ENCODE measurements around the gene BDNF.

Gene BDNF

DNA sequence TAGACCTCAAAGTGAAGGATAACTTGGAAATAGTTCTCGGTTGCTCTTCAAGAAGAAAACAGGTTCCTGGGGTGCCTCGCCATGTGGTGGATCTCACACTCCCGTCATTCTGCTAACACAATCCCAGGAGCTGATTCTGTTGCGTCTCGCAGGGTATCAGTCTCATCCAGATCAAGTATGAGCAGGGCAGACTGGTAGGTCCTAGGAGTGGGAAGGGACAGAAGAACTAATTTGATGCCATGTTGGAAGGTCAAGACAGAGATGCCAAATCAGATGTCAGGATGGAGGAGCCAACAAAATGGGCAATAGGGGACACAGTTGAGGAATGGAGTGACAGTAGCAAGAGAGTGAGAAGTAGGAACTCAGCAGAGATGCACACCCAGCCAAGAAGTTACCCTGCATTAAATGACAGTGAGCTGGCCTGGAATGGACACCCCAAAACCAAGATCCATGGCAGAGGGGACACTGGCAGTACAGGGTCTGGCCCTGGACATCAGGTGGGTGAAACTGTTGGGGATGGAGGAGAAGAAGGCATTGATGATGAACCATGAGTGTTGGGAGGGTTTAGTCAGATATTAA is 76.2 kb downstream of the BDNF start:
- DNase-seq, result no peak

DNA sequence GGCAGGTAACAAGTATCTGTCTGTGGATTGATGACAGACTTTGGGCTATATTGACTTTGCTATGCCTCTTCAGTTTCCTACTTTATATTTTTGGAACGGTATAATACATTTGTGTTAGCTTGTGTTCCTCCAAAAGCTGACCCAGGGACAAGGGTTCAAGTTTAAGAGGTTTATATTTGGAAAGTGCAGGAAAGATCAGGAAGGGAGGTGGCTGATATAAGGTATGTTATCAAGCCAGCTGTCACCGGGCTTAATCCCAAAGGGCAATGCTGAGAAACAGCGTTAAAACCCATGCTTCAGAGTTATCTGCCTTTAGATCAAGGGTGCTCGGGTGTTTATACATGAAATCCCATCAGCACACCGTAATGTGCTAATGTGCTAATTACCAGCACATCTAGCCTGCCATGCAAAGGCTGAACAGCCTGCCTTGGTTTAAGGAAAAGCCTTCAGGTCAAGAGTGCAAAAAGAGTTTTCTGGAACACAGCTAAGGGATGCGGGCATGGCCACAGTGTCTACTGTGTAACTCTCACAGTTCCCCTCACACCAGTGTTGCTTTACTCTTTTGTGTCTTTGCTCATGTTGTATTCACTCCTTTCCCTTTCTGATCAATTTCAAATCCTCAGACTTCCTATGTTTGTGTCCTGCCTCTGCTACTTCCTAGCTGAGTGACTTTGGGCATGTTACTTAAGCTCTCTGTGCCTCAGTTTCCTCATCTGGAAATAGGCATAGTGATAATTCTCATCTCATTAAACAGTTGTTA is 77.5 kb downstream of the BDNF start:
- no peak for DNase-seq

DNA sequence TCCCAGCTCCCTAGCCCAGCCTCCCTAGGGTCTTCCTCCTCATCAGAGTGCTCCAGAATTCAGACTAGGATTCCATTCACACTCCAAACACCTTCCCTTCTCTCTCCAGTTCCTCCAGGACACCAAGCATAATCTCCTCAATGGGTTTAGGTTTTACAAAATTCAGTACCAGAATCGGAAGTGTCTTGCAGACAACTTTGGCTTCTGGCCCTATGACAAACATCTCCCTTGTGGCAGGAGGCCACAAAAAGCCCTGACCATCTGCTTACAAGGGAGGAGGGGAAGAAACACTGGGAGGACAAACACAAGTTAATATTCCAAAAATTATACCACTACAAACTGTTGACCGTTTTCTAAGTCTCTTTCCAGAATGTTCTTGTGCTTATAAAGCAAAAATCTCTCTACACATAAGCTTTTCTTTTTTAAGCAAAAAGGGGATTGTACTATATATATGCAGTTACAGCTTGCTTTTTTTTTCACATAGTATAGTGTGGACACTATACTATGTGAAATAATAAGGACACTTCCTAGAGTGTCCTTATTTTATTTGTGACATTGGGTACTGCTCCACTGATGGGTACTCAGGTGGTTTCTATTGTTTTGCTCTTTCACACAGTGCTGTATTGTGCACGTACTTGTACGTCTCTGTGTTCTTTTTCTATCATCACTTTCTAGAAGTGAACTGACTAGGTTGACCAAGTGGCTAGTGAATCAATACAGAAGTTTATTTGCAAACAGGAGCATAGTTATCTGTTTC is 78.7 kb downstream of the BDNF start:
- no peak for DNase-seq

DNA sequence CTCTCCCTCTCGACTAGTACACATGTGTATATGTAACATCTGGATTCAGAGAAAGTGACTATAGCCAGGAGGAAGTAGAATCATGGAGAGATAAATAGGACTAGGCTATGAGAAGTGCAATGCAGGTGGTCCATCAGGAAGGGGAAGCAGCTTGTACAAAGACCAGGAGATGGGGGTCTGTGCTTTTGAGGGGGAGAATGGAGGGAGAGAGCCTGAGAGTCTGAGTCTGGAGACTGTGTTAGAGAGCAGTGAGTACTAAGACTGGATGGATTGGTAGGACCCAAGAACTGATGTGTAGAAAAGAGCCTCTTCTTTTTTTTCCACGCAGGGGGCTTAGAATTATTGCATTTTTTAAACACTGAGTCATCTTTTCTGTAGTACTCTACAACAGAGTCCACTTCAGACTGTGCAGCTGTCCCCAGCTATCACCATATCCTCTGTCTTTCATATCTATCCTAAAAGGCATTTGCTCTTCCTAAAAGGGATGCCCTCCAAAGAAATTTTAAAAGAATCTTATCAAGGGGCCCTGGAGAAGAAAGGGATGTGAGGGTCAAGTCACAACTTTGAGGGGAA is 80.4 kb downstream of the BDNF start:
- no peak for DNase-seq

DNA sequence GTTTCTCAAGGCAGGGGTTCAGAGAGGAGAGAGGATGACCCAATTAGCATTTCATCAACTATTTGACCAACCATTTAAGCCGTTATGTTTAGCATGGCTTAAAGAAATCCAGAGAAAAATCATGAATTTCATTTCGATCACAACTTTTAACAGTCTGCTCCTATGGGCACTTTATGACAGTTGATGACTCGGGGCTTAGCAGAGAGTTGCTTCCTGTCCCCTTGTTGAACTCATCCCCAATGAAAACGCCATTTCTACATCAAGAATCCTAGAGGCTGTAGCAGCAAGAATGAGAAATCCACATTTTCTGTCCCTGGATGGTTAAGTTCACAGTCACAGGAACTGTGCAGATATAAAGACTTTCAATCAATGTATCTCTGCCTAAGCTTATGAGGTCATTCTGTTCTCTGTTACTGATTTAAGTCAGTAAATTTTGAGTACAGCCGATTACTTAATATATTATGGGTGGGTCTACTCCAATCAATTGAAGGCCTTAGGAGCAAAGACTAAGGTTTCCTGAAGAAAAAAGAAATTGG is 81.1 kb downstream of the BDNF start:
- DNase-seq, result no peak

DNA sequence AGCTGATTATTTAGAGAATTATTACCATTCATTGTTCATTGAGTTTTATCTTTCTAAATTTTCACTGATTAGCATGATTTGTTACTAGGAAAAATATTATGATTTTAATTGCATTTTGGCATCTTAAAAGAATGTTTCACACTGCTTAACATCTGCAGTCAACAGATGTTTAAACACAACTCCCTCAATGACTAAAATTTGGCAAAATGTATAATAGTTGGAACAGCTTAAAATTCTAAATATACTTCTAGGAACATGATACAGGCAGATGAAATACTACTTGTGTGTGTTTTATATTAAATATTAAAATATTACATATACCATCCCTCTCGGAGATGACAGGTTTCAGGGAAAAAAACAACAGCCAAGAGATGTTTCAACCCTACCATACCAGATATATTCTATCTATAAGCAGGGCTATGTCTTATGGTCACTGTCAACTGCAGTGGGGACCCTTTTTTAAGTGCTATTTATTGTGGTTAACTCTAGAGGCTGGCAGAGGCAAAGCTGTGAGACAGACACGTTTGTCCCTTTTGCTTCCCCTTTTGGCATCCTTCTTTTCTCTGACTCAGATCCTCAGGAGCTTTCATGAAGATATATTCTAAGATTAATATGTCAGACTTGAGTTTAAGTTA is 81.9 kb downstream of the BDNF start:
- no peak for DNase-seq

DNA sequence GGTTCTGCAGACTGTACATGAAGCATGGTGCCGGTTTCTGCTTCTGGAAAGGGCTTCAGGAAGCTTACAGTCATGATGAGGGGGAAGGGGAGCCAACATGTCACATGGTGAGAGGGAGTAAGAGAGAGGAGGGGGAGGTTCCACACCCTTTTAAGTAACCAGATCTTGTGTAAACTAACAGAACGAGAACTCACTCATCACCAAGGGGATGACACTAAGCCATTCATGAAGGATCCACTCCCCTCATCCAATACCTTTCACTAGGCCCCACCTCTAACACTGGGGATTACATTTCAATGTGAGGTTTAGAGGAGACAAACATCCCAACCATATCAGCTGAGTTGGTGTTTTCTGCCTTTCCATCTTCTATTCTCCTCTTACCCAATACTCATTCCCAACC is 83.5 kb downstream of the BDNF start:
- DNase-seq, result no peak

DNA sequence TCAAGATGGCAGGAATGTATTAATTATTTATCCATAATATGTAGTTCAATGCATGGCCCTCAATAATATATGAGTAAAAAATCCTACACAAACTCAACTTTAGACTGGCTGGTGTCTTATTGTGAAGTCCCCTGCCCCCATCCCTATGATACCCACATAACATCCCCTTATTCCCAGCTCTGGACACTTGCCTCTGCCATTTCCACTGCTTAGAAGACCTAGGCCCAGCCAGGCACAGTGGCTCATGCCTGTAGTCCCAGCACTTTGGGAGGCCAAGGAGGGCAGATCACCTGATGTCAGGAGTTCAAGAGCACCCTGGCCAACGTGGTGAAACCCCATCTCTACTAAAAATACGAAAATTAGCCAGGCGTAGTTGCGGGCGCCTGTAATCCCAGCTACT is 84.4 kb downstream of the BDNF start:
- no peak for DNase-seq

DNA sequence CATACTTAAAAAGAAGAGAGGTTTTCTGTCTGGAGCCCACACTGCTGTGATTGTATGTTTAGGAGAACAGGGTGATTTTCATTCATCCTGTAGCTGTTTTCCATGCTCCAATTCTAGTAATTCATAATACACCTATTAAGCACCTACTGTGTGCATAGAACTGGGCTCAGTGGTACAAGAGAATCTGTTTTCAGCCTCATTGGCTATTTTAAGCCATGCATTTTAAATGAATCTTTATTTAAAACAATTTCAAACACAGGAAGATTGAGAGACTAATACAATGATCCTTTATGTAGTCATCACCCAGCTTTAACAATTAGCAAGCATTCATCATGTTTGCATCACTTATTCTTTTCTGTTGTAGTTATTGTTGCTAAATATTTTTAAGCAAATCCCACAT is 86.2 kb downstream of the BDNF start:
- DNase-seq, result no peak

DNA sequence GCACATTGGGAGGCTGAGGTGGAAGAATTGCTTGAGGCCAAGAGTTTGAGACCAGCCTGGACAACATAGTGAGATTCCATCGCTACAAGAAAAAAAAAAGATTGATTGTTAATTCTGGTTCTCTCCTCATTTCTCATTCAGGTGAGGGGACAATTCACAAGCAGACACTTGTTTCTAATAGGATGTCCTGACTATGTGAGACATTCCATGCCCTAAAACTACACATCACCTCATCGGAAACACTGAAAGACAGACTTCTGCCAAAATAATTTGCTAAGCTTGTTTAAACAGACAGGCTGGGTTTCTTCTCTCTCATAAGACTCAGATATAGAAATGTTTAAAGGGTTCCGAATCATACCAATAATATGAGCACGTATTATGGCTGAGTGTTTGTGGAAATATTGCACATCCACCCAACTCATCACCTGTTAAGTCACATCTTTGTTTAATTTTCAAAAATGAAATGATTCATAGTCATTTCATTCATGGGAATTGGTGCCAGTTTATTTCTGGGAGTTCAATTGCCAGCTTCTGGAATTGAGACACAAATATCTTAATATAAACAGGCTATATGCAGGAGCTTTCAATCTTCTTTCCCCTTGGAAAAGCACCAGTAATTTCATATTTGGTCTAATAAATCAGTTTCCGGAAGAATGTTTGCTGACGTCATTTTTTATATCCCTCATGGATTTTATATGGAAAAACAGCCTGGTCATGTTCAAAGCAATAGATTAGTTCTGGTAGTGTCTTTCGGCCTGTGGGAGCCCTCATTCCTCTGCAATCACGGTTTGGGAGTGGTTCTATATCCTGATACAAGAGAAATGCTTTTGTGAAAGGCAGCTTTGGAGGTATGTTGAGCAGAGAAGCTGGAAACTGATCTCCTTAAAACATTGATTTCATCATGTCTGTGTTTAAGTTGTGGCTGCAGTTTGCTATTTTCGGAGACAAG is 87.0 kb downstream of the BDNF start:
- DNase-seq, result no peak

DNA sequence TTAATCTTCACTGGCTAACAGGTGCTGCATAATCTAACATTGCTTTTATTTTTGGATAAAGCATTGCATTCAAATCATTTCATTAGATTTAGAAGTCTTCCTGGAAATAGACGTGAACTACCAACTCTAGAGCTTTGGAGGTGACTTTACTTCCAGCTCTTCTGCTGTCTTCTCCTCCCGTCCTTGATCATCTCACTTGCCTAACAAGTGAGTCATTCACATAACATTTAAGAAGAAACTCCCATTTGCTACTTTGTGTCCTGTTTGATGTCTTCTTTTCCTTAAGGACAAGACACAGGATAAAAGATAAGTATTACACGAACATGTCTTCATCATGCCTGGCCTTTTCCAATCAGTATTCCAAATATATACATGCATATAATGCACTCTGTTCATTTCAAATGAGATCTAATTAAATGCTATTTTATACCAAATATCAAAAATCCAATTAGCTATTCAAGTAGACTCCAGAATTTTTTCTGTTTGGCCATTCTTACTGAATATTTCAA is 88.3 kb downstream of the BDNF start:
- no peak for DNase-seq

DNA sequence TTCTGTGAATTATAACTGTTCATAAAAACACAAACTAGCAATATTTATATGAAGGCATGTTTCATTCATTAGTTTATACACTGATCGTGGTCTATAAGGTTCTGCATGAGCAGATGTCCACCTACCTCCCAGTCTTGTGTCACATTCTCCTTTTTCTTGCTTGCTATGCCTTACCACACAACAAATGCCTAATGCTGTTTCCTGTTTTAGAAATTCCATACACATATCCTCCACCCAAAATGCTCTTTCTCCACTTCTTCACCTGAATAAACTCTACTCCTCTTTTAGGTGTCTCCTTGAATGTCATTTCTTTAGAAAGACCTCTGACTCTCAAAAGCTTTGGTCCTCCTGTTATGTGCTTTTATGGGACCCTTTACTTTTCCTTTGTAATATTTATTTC is 88.9 kb downstream of the BDNF start:
- no peak for DNase-seq

DNA sequence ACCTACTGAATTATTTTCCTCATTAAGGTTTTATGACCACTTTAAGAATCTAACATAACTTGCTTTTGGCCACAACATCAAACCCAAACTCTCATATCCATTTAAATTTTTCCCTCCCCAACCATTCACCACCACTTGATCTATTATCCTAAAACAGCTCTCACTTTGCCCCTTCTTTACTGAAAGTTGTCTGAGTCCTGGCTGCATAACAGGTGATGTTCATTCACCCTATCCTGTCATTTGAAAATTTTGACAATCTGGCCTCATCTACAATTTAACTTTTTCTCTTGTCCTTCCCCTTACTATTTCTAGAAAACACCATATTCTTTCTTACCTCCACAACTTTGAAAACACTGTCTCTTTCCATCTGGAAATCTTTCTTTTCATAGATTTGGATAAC is 89.3 kb downstream of the BDNF start:
- no peak for DNase-seq

DNA sequence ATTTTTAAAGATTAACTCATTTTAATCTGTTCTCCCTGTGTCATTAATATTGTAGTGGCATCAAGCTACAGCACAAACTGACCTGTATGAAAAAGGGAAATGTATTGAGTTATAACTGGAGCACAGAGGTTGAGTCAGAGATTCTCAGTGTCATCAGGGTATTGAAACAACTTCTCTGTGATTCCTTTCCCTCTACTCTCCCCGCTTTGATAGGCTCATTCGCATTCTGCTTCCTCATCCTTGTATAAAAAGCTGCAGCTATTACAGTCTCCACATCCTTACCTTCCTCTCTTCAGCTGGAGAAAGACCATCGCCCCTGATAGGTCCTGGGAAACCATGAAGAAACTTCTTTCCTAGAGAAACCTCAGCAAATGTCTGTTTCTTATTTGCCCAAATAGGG is 90.0 kb downstream of the BDNF start:
- no peak for DNase-seq

DNA sequence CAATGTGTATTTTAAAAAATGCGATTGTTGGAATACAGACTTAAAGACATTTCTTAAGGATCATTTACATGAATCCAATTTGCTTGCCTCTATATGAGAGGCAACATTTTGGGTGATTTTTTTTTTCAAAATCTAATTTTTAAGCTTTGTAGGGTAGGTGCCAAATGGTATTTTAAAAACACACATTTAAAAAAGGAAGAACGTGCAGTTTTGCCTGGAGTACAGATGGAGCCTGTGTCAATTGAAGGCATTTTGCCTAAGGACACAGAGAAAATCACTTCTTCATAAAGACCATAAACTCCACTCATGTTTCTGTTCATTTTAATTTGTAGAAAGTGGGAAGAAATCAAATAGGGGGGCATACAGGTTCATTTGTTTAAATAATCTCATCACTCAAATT is 91.3 kb downstream of the BDNF start:
- DNase-seq, result no peak

DNA sequence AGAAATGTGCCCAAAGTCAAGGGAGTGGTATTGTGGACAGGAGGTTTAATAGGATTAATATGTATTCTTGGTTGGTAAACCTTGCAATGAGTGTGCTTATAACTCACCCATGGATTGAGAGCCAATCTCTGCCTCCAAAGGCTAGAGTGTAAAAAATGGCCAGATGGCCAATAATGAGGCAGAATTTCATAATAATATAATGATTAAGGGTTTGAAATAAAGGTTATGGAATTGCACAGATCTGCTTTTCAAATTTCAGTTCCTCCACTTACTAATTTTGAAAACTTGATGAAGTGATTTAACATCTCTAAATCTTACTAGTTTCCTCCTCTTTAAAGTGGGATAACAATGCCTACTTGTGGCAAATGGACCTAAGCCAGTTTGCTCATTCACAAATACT is 94.8 kb downstream of the BDNF start:
- no peak for DNase-seq

Measured in stimulated activated CD8-positive, alpha-beta memory T cell treated with anti-CD3 and anti-CD28 coated beads, Interleukin-4, amount 100 ng/mL, for 48 hours (primary cell).